Measurements from ENCODE around the gene SUN1.

SUN1 gene

DNA sequence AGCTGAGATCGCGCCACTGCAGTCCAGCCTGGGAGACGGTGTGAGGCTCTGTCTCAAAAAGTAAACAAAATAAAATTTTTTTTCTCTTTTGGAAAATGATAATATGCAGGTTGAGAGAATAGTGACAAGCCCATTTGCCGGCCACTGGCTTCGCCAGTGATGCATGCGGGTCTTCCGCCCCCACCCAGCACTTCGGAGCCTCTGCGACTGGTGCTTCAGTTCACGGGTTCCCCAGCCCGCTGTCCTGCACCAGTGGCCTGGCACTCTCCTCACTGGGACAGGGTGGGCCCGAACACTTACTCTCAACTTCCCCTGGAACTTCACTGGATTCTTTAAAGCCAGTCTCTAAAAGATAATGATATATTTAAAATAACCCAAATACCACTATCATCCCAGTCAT lies 2.7 kb downstream of the SUN1 start:
- Histone ChIP-seq H3K4me1 (ENCODE audit: control insufficient read depth, insufficient read depth, low read length) (peaks cover 13% of the 10 kb centered on the region), H3K36me3 (ENCODE audit: control insufficient read depth in 2 of 2, insufficient read depth in 1 of 2, low read length in 2 of 2) (peaks cover 6 to 22% of the 10 kb centered on the region in 2 experiments; a peak in 2 of 3 replicates), H3K9me3 (ENCODE audit: control insufficient read depth, insufficient read depth, low read depth, low read length) (no peaks in the 10 kb centered on the region), H3K4me3 (ENCODE audit: low read depth, low read length) (no peak overlapping the region), H3K27ac (ENCODE audit: extremely low read depth, low read depth, low read length) (no peak overlapping the region)
- ChIA-PET POLR2A (no interaction called here), CTCF (interaction anchor here (0.8 kb wide), 1 partner anchor 45 kb away, joined by 4 read pairs; no protein-coding TSS in a partner anchor)
- TF ChIP-seq, protein P1, sequence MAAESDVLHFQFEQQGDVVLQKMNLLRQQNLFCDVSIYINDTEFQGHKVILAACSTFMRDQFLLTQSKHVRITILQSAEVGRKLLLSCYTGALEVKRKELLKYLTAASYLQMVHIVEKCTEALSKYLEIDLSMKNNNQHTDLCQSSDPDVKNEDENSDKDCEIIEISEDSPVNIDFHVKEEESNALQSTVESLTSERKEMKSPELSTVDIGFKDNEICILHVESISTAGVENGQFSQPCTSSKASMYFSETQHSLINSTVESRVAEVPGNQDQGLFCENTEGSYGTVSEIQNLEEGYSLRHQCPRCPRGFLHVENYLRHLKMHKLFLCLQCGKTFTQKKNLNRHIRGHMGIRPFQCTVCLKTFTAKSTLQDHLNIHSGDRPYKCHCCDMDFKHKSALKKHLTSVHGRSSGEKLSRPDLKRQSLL (tag by site-specific recombination; IDR thresholded peaks at IDR 0.05), result no peak
- TF ChIP-seq ZNF24 (tag by site-specific recombination; IDR thresholded peaks at IDR 0.05) (no peak), ZNF404 (tag by site-specific recombination; IDR thresholded peaks at IDR 0.05) (no peak), ZBTB20 (tag by site-specific recombination; IDR thresholded peaks at IDR 0.05) (no peak)

DNA sequence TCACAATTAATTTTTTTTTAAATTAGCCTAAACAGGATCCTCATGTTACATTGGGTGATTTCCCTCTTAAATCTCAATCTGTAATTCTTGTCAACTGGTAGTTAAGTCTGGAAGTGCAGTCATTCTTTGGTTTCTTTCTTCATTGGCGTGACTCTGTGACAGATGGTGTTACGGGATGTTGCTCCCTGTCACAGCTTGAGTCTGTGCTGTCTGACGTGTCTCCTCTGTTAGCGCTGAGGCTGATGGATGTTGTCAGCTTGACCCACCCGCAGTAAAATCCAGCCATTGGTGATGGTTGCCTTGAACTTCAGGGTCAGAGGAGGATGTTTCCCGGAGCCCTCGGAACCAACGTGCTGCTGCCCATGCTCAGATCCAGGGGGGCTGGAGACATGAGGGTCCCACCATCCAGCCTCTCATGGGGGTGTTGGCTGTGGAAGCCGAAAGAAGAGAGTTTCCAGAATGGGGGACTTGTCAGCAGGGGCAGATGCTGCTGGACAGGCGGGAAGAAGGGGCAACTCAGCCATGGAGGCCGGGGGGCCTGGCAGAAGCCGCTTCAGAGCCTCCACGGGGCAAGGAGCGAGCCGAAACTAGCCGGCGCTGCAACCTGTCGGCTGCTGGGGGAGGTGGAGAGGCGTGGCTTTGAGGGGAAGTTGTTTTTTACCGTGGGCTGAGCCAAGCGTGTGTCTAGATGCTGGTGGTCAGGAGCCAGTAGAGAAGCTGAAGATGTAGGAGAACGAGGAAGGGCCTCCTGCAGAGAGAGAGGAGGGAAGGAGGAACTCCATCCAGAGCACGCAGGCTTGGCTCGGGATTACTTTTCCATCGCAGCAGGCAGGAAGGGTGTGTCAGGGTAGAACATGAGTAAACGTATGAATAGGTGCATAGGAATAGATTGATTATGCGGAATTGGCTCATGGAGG lies 3.5 kb downstream of the SUN1 start:
- ChIA-PET POLR2A (no interaction called here), CTCF (interaction anchor here (0.7 to 1.4 kb wide), 5 partner anchors 14 to 49 kb away, joined by 3 to 5 read pairs (median 4); no protein-coding TSS in a partner anchor)
- H3K27ac ChIP-seq (ENCODE audit: extremely low read depth, low read depth, low read length), result no peak overlapping the region
- no peak overlapping the region for H3K4me3 ChIP-seq (ENCODE audit: low read depth, low read length)
- peaks cover 6 to 26% of the 10 kb centered on the region in 2 experiments; a peak in 2 of 3 replicates for H3K36me3 ChIP-seq (ENCODE audit: control insufficient read depth in 2 of 2, insufficient read depth in 1 of 2, low read length in 2 of 2)
- TF ChIP-seq ZNF394 (tag by site-specific recombination; IDR thresholded peaks at IDR 0.05; ENCODE audit: borderline replicate concordance) (0 out of 2 replicates have a peak, but pooled peaks have one; percentile 16), ZNF341 (tag by site-specific recombination; IDR thresholded peaks at IDR 0.05; ENCODE audit: low read depth) (no peak), ZNF600 (tag by site-specific recombination; IDR thresholded peaks at IDR 0.05) (peak; percentile 54)
- H3K4me1 ChIP-seq (ENCODE audit: control insufficient read depth, insufficient read depth, low read length), result peaks cover 9% of the 10 kb centered on the region
- H3K9me3 ChIP-seq (ENCODE audit: control insufficient read depth, insufficient read depth, low read depth, low read length), result no peaks in the 10 kb centered on the region

DNA sequence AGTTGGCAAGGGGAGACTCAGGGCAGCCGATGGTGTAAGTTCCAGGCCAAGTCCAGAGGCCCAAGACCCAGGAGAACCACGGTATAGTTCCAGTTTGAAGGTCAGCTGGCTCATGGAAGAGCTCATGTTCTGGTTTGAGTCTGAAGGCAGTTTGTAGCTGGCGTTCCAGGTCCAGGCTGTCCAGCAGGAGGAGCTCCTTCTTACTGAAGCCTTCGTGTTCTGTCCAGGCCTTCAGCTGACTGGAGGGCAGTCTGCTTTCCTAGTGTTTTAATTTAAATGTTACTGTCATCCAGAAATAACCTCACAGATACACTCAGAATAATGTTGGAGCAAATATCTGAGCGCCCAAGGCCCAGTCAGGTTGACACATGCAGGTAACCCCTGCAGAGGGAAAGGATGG lies 4.2 kb downstream of the SUN1 start:
- Histone ChIP-seq H3K4me1 (ENCODE audit: control insufficient read depth, insufficient read depth, low read length) (peaks cover 9% of the 10 kb centered on the region), H3K9me3 (ENCODE audit: control insufficient read depth, insufficient read depth, low read depth, low read length) (no peaks in the 10 kb centered on the region), H3K36me3 (ENCODE audit: control insufficient read depth in 2 of 2, insufficient read depth in 1 of 2, low read length in 2 of 2) (peaks cover 6 to 26% of the 10 kb centered on the region in 2 experiments; a peak in 2 of 3 replicates), H3K27ac (ENCODE audit: extremely low read depth, low read depth, low read length) (no peak overlapping the region; the same call in 1 of the 2 replicates), H3K4me3 (ENCODE audit: low read depth, low read length) (no peak overlapping the region)
- ChIA-PET CTCF (interaction anchor here (0.7 to 1.4 kb wide), 6 partner anchors 13 to 50 kb away, joined by 3 to 9 read pairs (median 4); no protein-coding TSS in a partner anchor), POLR2A (no interaction called here)
- TF ChIP-seq ZNF600 (tag by site-specific recombination; IDR thresholded peaks at IDR 0.05) (0 out of 2 replicates have a peak, but pooled peaks have one; percentile 7), ZNF473 (tag by site-specific recombination; IDR thresholded peaks at IDR 0.05) (no peak)

DNA sequence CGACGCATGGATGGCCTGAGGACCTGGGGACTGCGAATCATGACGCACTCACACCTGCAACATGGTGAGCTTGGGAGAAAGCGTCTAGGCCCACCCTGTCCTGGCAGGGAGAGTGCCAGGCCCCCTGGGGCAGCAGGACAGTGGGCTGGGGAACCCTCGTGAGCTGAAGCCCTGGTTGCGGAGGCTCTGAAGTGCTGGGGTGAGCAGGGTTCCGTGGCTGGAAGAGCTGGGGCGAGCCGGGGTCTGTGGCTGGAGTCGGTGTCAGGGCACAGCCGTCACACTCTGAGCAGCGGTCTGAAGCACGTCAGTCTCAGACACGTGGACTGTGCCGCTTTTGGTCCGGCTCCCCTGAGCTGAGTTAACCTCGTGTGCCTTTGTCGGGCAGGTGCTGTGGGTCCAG lies 4.7 kb downstream of the SUN1 start:
- CTCF ChIA-PET, result interaction anchor here (0.6 to 1.4 kb wide), 7 partner anchors 12 to 51 kb away, joined by 3 to 9 read pairs (median 4); no protein-coding TSS in a partner anchor

DNA sequence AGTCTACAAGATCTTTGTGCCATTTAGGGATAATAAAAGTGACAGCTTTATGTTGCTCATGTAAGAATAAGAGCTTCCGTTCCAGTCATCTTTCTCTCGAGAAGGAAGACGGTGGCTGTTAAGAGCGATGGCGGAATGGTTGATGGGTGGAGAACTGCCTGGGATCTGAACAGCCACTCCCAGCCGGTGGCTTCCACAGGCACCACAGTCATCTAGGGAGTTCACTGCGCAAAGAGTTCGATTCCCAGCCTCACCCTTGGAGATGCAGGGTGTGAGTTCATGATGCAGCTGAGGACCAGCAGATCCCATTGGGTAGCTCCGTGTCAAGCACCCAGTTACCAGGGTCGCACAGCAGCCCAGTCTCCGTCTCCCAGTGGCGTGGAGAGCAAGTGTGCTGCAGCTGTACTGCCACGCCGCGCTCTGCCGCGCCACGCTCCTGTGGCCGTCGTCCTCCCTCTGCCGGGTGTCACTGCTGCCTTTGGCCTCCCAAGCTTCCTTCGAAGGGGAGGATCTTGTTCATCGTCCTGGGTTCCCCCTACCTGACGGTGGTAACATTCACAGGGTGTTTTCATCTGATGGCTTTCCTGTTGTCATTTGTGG lies 7.8 kb downstream of the SUN1 start:
- Histone ChIP-seq H3K4me1 (ENCODE audit: control insufficient read depth, insufficient read depth, low read length) (no peaks in the 10 kb centered on the region), H3K36me3 (ENCODE audit: control insufficient read depth in 2 of 2, insufficient read depth in 1 of 2, low read length in 2 of 2) (peaks cover 8 to 60% of the 10 kb centered on the region in 2 experiments; a peak in 2 of 3 replicates), H3K4me3 (ENCODE audit: low read depth, low read length) (no peak overlapping the region), H3K27ac (ENCODE audit: extremely low read depth, low read depth, low read length) (no peak overlapping the region), H3K9me3 (ENCODE audit: control insufficient read depth, insufficient read depth, low read depth, low read length) (no peaks in the 10 kb centered on the region)
- CTCF ChIA-PET, result interaction anchor here (0.6 to 0.7 kb wide), 2 partner anchors 24 to 507 kb away, joined by 3 read pairs; no protein-coding TSS in a partner anchor
- TF ChIP-seq KLF8 (tag by site-specific recombination; IDR thresholded peaks at IDR 0.05) (no peak), ZNF214 (tag by site-specific recombination; IDR thresholded peaks at IDR 0.05; ENCODE audit: borderline replicate concordance) (no peak), SETDB1 (IDR thresholded peaks at IDR 0.05; ENCODE audit: insufficient read length, low read length) (no peak), ZBTB8A (tag by site-specific recombination; IDR thresholded peaks at IDR 0.05) (no peak), KLF7 (tag by site-specific recombination; IDR thresholded peaks at IDR 0.05; ENCODE audit: borderline replicate concordance) (no peak)
- TF ChIP-seq, protein P2, sequence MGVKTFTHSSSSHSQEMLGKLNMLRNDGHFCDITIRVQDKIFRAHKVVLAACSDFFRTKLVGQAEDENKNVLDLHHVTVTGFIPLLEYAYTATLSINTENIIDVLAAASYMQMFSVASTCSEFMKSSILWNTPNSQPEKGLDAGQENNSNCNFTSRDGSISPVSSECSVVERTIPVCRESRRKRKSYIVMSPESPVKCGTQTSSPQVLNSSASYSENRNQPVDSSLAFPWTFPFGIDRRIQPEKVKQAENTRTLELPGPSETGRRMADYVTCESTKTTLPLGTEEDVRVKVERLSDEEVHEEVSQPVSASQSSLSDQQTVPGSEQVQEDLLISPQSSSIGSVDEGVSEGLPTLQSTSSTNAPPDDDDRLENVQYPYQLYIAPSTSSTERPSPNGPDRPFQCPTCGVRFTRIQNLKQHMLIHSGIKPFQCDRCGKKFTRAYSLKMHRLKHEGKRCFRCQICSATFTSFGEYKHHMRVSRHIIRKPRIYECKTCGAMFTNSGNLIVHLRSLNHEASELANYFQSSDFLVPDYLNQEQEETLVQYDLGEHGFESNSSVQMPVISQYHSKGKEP (tag by site-specific recombination; IDR thresholded peaks at IDR 0.05), result no peak
- POLR2A ChIA-PET, result no interaction called here

More for the DNA sequence above, 4.7 kb downstream of the SUN1 start:
- Histone ChIP-seq H3K4me3 (ENCODE audit: low read depth, low read length) (no peak overlapping the region), H3K9me3 (ENCODE audit: control insufficient read depth, insufficient read depth, low read depth, low read length) (no peaks in the 10 kb centered on the region), H3K27ac (ENCODE audit: extremely low read depth, low read depth, low read length) (no peak overlapping the region; the same call in 1 of the 2 replicates), H3K36me3 (ENCODE audit: control insufficient read depth in 2 of 2, insufficient read depth in 1 of 2, low read length in 2 of 2) (peaks cover 8 to 30% of the 10 kb centered on the region in 2 experiments; a peak in 2 of 3 replicates), H3K4me1 (ENCODE audit: control insufficient read depth, insufficient read depth, low read length) (peaks cover 6% of the 10 kb centered on the region)
- POLR2A ChIA-PET, result no interaction called here
- TF ChIP-seq MZF1 (tag by site-specific recombination; IDR thresholded peaks at IDR 0.05; ENCODE audit: borderline replicate concordance) (no peak), ZNF629 (tag by site-specific recombination; IDR thresholded peaks at IDR 0.05) (no peak), ZNF843 (tag by site-specific recombination; IDR thresholded peaks at IDR 0.05) (no peak)

All from HEK293 (cell line).